DMS153 treated with DMSO at 0.1 percent for 48 hours (cell line): ENCODE measurements around the gene TANGO2.

Experiments used
- DNase-seq: peaks from one replicate; lab custom pipeline; 2025; ENCODE audit not compliant: unreplicated experiment; lab: John Stamatoyannopoulos, UW

Gene TANGO2

DNA sequence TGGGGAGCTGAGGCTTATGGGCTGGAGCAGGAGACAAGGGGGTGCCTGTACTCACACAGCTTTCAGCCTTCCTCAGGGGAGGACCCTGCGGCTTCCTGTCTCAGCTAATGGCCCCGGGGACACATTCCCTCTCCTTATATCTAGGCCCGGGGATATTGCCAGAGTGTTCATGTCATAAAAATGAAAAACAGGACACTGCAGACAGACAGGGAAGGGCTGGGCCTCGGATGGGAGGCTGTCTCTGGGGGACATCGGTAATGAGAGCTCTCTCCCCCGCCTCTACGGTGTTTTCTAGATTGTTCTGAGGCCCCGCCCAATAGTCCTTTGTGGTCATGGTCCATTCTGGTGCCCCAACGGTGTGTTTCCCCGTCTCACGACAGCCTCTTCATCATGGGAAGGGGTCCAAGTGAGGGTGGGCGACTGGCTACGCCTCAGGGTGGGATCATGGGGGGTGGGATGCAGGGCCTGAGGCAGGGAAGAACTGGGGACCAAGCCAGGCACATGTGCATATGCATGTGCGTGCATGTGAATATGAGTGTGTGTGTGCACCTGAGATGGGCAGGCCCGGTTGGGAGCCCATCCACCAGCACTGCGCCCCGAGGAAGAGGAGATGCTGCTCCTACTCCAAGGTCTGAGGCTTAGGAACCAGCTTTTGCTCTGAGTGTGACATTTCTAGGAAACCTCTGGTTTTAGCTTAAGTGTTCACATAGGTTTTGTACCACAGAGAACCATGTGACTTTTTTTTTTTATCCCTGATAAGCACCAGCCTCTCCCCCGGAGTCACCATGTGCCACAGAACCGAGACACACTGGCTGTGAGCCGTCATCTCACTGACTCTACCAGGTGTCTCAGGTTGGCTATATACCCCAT is 9.6 kb upstream of the TANGO2 start:
- DNase-seq = no peak

DNA sequence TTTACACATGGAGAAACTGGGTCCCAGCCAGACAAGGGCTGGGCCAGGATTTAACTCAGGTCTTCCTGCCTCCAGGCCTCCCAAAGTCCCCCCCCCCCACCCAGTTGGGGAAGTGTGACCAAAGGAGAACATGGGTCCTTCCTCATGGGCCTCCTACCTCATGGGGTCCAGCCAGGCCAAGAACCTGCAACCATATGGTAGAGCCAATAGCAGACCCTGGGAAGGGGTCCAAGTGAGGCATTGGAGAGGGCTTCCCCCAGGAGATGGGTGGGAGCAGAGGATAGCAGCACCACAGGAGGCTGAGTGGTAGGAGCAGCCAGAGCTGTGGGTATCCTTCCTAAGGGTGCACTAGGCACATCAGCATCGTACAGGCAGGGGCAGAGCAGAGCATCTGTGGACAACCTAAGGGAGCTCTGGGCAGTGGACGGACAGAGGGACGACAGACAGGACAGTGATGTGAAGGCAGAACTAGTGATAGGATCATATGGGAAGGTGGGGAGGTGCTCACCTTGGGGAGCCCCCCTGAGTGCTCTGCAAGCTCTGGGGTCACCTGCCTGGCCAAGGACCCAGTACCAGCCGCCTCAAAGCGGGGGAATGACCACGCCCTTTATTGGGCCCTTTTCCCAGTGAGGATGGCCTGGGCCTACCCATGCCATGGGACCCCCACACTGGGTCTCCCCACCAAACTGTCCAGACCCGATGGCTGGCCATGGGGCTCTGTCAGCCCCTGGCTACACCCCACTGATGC is 8.7 kb upstream of the TANGO2 start:
- DNase-seq = no peak

DNA sequence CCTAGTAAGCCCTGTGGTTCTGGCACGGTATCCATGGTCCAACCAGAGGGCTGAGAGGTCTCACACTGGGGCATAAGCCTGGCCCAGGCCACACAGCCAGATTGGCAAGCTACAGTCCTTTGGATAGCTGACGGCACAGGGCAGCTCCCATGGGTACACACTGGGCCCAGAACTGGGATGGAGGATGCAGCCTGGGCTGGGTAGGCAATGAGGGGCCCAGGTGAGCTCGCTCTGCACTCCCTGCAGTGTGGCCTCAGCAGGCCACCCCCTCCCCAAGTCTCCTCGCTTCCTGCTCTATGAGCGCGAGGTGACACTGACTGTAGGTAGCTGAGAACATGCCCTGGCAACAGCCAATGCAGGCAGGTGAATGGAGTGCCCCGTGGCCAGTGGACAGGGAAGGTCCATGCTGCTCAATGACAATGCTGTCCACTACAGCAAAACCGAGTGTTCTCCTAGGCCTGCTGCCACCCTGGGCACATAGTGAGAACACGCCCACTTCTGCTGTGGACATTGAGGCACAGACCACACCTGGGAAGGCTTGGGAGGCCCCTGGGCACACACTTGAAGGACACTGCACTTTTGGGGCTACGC is 8.1 kb upstream of the TANGO2 start:
- DNase-seq = no peak

DNA sequence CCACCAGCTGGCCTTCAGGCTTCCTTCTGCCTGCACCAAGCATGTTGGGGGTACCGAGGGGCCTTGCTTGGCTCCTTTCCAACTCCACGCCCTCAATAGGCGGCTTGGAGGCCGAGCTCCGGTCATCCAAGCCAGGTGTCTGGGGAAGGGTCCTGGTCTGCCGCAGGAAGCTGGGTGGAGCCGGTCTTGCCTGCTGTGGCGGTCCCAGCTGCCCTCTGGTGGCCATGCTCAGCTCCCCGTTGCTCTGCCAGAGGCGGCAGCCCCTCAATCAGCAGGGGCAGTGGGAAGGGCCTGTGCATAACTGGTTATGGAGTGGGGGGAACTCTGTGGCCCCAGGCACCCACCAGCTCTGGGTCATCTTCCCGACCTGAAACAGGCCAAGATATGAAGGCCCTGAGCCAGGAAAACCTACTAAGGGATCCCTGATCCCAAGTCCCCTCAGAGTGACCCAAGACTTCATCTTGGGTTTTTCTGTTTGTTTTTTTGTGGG is 7.5 kb upstream of the TANGO2 start:
- DNase-seq = no peak

DNA sequence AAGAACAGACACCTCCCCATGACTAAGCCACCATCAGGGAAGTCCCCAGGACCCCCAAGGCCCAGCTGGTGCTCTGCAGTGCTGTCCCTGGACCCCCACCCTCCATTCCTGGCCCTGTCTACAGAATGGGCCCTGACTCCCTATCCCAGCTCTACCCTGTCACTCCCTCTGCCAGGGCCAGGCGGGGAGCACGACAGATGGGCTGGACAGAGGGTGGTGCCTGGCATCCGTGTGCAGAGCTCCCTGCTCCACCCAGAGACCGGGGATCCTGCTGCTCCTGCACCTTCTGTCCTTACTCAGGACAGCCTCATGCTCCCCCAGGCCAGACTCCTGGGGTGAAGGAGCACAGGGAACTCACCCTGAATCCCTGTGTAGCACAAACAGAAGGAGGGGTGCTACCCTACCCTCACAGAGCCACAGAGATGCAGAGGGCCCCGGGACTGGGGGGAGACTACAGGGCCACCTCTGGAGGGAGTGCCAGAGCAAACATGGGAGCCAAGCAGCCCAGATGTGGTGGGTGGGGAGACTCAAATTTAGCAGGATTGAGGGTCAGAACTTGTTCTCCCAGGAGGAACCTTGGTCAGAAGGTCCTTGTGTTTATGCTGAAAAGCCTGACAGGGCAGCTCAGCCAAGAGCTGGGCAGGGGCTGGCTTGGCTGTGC is 6.3 kb upstream of the TANGO2 start:
- no peak for DNase-seq

DNA sequence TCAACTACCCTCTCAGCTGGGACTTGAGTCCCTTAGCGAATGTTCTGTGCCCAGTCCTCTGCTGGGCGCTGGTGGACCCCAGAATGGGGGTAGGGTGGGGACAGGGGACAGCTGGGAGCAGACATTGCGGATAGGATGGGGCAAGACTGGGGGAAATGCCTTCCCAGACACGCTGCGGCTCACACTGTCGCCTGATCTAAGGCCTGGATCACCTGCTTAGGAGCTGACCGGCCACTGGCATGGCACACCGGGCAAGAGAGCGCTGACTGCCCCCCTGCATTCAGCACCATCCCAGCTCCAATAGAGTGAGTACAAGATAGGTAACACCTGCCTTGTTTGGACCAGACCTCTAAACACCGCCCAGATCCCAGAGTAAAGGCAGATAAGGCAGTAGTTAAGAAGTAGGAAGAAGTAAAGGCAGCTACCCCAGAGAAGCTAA is 5.7 kb upstream of the TANGO2 start:
- no peak for DNase-seq

DNA sequence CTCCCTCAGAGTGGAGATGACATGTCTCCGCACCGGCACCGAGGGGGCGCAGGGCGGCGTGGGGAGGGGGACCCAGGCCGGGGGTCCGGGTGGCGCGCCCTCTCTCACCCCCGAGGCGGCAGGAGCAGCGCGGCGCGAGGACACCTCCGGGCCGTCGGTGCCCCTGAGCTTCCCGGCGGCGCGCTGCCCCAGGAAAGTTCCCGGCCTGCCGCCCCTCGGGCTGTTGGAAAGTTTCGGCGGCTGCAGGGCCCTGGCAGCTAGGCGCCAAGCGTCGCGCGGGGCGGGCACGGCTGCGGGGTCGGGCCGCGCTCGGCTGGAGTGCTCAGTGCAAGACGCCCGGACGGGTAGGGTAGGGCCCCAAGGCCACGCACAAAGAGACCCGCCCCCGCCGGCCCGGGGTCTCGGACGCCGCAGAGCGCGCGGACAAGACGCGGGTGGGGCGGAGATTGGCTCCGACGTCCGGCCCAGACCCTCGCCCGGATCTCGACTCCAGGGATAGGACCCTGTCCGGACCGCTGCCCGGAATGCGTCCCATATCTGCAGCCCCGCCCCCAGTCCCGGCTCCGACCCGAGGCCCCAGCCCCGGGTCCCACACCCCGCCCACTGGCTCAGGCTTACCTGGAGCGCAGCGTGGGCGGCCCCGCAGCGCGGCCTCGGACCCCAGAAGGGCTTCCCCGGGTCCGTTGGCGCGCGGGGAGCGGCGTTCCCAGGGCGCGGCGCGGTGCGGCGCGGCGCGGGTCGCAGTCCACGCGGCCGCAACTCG is 4.8 kb upstream of the TANGO2 start:
- DNase-seq = no peak

DNA sequence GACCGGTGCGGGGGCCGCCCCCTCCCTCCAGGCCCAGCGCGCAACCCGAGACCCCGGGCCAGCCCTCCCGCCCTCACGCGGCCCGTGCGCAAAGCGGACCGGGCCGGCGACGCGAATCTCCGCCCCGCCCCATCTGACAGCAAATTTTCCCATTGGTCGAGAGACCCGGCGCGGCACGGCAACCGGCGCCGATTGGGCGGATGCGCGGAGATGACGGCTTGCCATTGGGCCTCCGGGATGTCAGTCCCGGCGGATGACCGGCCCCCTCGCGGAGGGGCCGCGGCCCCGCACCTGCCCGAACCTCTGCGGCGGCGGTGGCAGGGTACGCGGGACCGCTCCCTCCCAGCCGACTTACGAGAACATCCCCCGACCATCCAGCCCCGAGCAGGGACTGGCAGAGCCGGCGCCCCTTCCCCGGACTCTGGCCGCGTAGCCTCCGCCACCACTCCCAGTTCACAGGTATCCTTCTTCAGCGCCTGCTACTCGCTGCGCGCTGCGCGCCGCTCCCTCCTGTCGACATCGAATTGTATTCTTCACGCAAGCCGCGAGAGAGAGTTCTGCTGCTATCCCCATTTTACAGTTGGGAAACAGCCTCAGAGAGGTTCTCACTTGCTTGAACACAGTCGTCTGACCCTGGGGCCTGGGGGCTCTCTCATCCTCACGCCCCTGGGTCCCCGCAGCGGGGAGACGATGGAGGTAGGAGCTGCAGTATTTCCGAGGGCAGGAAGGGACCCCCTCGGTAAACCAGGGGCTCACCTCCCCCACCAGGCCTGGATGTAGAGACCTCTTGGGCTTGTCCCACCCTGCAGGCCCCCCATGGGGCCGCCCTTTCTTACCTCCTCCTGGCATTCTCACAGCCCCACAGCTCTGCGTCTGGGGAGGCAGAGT is 3.9 kb upstream of the TANGO2 start, which contains the start of gene ARVCF:
Gene ARVCF, minus strand, starts transcription at position 90 of the 888 bp plus-strand sequence. CDS start 26,029 bp downstream, outside the sequence.
- peak; percentile 56 for DNase-seq

DNA sequence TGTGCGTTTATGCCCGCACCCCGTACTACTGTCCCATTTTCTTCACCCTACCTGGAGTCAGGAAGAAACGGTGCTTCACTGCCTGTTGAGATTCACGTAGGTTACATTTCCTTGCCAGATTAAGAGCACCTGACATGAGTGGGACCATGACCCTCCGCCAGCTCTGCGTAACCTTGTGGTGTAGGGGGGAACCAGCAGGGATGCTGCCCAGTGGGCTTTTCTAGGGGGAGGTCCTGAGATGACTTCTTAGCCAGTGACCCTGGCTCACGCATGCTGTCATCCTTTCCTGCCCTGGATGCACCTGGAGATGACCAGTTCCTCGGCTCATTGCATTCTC is 3.3 kb upstream of the TANGO2 start:
- no peak for DNase-seq

DNA sequence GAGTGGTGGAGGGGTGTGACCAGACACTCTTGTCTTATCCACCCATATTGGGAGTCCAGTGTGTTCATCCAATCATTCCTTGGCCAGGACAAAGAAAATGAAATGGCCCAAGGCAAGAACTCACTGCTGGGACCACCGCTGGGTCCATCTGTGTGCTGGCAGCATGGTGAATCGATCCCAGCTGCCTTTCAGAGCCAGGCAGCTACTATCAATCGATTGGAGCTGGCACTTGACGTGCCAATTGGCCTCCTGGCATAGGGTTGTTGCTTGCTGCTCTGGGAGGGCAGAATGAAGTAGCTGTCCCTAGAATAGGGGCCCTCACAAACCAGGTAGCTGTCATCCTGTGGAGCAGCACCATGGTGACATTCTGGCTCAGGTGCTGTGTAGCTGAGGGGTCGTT is 2.9 kb upstream of the TANGO2 start:
- DNase-seq = no peak

DNA sequence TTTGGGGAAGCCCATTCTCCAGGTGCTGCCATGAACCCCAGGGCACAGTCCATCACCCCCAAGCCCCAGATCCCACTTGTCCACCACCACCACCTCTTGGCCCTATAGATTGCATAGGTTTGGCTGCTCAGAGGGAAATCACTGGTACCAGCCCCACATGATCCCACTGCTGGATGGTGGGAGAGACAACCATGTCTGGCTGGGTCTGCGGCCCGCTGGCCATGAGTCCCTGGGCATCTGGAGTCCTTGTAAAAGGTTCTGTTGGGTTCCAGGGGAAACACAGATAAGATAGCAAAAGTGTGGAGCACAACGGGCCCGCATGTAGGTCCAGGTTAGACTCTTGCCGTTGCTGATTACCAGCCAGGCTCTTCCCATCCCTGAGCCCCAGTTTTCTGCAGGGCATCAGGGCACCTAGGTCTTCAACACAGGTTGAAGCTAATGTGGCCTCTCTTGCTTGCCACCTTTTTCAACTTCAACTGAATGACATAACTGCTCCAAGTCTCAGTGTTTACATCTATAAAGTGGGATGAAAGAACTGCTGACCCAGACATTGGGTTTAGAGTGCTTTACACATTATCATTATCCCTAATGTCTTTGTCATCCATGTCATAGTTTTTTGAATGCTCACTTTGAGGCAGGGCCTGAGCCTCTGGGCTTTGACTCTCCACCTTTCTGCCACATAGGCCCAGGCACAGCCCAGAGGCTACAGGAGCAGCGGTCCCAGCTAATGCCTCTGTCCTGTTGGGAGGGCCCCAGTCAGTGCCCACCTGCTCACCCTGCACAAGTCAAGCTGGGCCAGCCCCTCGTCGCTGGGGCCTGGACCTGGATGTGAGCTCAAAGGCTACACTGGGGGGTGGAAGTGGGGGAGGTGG is 1.0 kb upstream of the TANGO2 start:
- no peak for DNase-seq

DNA sequence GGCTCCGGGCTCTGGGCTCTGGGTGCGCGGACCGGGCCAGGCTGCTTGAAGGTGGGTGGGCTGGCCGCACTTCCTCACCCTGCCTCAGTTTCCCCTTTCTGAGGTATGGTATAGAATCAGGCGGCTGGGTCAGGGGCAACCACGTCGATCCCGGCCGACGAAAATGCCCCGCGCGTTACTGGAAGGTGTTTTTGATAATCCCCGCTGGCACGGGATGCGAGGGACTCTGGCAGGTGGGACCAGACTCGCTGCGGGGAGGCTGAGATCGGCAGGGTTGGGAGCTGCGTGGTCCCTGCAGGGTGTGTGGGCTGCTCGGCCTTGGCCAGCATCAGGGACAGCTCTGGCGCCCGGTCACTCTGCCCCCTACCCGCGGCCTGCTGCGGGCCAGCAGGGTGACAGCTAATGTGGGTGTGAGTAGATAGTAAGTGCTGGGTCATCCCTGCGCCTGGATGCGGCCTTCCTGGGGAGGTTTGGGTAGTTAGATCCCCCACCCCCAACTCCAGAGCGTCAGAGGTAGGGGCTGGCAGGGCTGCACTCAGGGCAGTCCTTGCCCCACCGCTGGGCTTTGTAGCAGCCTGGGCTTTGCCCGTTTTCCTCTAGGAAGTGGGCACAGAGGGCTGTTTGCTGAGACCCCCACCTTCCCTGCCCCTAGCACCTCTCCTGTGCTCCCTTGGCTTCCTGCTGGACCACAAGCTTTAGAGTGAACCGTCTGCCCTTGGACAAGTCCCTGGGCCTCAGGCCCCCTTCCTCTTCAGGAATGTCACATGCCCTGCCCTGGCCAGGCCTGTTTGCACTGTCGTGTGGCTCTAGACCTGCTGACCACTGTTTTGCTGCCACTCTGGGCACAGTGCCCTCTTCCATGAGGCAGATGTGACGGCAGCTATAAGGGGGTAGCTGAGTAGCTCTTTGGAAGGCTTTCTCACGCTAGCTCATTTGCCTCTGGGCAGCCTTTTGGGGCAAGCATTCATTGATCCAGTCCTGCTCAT is 579 bp downstream of the TANGO2 start:
- no peak for DNase-seq

DNA sequence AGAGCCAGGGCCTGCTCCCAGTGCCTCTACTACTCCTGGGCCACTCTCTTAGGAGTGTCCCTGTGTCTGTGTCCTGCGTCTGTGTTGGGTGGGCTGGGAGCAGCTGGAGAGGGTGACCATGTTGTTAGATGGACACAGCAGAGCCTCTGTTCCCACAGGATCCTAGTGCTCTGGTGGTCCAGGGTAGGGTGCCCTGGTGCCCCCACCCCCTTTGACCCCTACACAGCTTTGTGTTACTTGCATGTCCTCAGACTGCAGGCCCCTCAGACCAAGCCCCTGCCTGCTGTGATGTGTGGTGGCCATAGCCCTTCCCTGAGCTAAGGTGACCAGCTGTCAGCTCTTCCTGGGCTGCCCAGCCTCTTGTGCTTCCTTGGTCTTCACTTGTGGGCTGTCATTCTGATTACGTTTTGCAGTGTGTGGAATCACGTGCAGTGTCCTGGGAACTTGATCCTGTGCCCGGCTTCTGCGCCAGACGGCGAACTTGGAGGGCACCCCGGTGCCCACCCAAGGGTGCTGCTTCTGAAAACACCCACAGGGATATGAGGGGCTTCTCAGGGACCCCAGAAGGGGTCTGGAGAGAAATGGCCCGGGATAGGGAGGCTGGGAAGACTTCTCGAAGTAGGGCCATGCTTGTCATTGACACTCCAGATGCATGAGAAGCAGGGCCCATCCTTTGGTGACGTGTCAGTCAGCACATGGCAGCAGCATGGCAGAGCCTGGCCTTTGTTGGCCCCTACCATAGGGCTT is 1.5 kb downstream of the TANGO2 start:
- DNase-seq = no peak

DNA sequence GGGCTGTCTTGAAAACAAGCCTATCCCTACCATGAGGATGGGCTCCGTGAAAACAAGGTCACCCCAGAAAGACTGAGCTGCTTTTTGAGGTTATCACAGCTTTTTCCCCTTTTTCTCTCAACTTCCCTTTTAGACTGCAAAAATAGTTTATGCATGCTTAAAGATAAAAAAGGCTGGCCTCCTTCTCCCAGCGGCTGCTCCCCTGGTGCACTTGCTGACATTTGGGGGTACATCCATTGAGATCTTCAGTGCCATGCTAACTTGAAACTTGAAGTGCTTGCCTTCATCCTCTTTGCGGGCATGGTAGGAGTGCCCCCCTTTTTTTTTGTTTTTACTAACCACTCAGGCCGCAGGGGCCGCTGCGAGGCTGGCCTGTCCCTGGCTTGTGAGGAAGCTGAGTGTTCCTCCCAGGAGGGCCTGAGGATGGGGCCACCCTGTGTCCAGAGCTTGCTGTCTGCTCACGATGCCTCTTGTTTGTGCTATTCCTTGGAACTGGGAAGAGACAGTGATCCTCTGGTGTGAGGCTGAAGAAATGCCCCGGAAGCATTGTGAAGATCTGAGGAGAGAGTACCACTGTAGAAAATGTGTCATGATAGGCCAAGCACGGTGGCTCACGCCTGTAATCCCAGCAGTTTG is 2.2 kb downstream of the TANGO2 start:
- DNase-seq = no peak

DNA sequence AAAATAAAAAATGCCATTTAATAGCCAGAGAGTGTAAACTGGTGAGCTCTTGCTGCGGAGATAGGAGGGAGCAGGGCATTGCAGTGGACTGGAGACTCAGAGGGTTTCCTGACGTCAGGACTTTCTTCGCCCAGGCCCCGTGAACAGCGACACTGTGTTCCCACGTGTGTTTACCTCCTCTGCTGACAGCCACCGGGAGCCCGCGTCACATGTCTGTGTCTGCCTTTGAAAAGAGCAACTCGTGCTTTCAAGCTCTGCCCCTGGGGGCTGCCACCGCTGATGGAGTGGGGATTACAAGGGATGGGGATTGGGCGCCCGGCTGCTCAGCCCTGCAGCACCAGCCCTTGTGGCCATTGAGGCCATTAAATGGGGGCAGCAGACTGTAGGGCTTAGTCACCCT is 3.3 kb downstream of the TANGO2 start:
- DNase-seq = no peak
